BLaER1 (cell line): Measurements from ENCODE around the gene TLK1.
"Not testable (repeated sequence)": the region's sequence is repeated elsewhere in the genome, so short reads cannot be mapped to it uniquely, and the experiment has no call there.

Experiments
- H3K27ac ChIP-seq: shearing (Covaris generic); formaldehyde crosslinking; 2 replicates; pipeline ENCODE4 v1.8.1; 2022
- H3K27me3 ChIP-seq: shearing (Covaris generic); formaldehyde crosslinking; 2 replicates; pipeline ENCODE4 v1.8.1; 2022
- H3K36me3 ChIP-seq: shearing (Covaris generic); formaldehyde crosslinking; 2 replicates; pipeline ENCODE4 v1.8.1; 2022
- H3K4me1 ChIP-seq: shearing (Covaris generic); formaldehyde crosslinking; 2 replicates; pipeline ENCODE4 v1.8.1; 2022
- H3K4me2 ChIP-seq: shearing (Covaris generic); formaldehyde crosslinking; 2 replicates; pipeline ENCODE4 v1.8.1; 2022
- H3K4me3 ChIP-seq: shearing (Covaris generic); formaldehyde crosslinking; 2 replicates; pipeline ENCODE4 v1.8.1; 2022
- H3K9ac ChIP-seq: shearing (Covaris generic); formaldehyde crosslinking; 2 replicates; pipeline ENCODE4 v1.8.1; 2022
- H3K9me3 ChIP-seq: shearing (Covaris generic); formaldehyde crosslinking; 2 replicates; pipeline ENCODE4 v1.8.1; 2022
- H4K20me1 ChIP-seq: shearing (Covaris generic); formaldehyde crosslinking; 2 replicates; pipeline ENCODE4 v1.8.1; 2022
- Cebpa-rat ChIP-seq: shearing (Covaris generic); IDR thresholded peaks from 2 replicates; pipeline ENCODE4 v1.8.1; 2022

TLK1 gene

DNA sequence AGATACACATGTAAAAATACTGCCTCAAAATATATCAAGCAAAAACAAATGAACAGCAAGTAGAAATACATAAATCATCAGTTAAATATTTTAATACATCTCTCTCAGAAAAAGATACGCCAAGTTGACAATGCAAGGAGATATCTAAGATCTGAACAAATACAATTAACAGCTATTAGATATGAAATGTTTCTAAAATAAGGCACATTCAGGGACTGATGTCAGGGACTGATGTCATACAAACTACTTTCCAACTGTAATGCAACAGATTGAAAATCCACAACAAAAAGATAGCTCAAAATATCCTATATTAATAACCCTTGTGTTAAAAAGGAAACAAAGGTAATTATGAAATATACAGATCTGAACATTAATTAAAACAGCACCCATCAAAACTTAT, 51.7 kb downstream of the TLK1 start:
- peaks cover 8% of the 10 kb centered on the region; the same call in 1 of the 2 replicates for H3K9me3 ChIP-seq
- peaks cover 80% of the 10 kb centered on the region for H4K20me1 ChIP-seq
- TF ChIP-seq Cebpa-rat = no peak
- H3K9ac ChIP-seq = no peak overlapping the region
- H3K27ac ChIP-seq = no peak overlapping the region
- H3K4me1 ChIP-seq = no peaks in the 10 kb centered on the region
- no peaks in the 10 kb centered on the region for H3K27me3 ChIP-seq
- H3K4me2 ChIP-seq = no peak overlapping the region
- H3K4me3 ChIP-seq = no peak overlapping the region
- peaks cover 44% of the 10 kb centered on the region for H3K36me3 ChIP-seq

DNA sequence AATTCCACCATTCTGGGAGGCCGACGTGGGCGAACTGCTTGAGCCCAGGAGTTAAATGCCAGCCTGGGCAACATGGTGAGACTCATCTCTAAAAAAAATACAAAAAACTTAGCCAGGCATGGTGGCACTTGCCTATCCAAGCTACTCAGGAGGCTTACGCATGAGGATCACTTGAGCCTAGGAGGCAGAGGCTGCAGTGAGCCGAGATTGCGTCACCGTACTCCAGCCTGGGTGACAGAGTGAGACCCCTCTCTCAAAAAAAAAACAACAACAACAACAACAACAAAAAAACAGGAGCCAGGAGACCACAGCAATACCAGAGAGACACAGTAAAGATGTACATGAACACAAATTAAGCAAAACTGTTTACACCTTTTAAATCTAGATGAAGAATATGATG, 52.9 kb downstream of the TLK1 start:
- peaks cover 39% of the 10 kb centered on the region for H3K36me3 ChIP-seq
- no peak overlapping the region for H3K4me3 ChIP-seq
- H3K9ac ChIP-seq = no peak overlapping the region
- H3K9me3 ChIP-seq = peaks cover 8% of the 10 kb centered on the region; the same call in 1 of the 2 replicates
- H3K4me1 ChIP-seq = no peaks in the 10 kb centered on the region
- TF ChIP-seq Cebpa-rat = no peak
- no peak overlapping the region for H3K4me2 ChIP-seq
- H3K27me3 ChIP-seq = no peaks in the 10 kb centered on the region
- H3K27ac ChIP-seq = no peak overlapping the region
- H4K20me1 ChIP-seq = peaks cover 92% of the 10 kb centered on the region

DNA sequence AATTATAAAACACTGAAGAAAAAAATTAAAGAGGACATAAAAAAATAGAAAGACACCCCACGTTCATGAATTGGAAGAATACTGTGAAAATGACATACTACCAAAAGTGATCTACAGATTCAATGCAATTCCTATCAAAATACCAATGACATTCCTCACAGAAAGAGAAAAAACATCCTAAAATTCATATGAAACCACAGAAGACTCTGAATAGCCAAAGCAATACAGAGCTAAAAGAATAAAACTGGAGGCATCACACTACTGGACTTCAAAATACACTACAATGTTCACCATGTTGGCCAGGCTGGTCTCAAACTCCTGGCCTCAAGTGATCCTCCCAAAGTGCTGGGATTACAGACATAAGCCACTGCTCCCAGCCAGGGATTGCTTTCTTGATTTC, 56.3 kb downstream of the TLK1 start:
- H3K4me1 ChIP-seq = no peaks in the 10 kb centered on the region

DNA sequence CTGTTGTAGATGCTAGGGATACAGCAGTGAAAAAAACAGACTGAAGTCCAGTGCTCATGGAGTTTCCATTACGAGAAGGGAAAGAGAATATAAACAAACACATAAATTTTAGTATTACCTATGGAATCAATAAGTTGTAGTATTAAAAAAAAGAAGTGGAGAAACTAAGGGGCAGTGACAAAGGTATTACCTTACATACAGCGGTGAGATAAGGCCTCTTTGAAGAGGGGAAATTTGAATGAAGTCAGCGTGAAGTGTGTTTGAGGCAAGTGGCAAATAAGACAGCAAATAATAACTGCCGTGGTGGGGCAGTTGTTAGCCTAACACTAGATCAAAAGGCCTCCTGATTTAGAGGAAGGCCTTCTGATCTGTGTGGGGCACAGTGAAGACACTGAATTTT, 57.9 kb downstream of the TLK1 start:
- no peak for TF ChIP-seq Cebpa-rat
- peaks cover 50% of the 10 kb centered on the region for H4K20me1 ChIP-seq
- no peak overlapping the region for H3K27ac ChIP-seq
- H3K4me3 ChIP-seq = no peak overlapping the region
- H3K36me3 ChIP-seq = peaks cover 45% of the 10 kb centered on the region
- no peaks in the 10 kb centered on the region for H3K4me1 ChIP-seq
- 0 out of 2 replicates have a peak, but pooled peaks cover 3% of the 10 kb centered on the region for H3K27me3 ChIP-seq
- H3K9ac ChIP-seq = no peak overlapping the region
- no peak overlapping the region for H3K4me2 ChIP-seq
- peaks cover 33% of the 10 kb centered on the region for H3K9me3 ChIP-seq

More for the DNA sequence above, 56.3 kb downstream of the TLK1 start:
- 0 out of 2 replicates have a peak, but pooled peaks cover 3% of the 10 kb centered on the region for H3K27me3 ChIP-seq
- H3K27ac ChIP-seq = no peak overlapping the region
- peaks cover 20% of the 10 kb centered on the region for H3K9me3 ChIP-seq
- H3K36me3 ChIP-seq = peaks cover 42% of the 10 kb centered on the region
- no peak overlapping the region for H3K4me2 ChIP-seq
- TF ChIP-seq Cebpa-rat = no peak
- H3K4me3 ChIP-seq = no peak overlapping the region
- peaks cover 64% of the 10 kb centered on the region for H4K20me1 ChIP-seq
- no peak overlapping the region for H3K9ac ChIP-seq

DNA sequence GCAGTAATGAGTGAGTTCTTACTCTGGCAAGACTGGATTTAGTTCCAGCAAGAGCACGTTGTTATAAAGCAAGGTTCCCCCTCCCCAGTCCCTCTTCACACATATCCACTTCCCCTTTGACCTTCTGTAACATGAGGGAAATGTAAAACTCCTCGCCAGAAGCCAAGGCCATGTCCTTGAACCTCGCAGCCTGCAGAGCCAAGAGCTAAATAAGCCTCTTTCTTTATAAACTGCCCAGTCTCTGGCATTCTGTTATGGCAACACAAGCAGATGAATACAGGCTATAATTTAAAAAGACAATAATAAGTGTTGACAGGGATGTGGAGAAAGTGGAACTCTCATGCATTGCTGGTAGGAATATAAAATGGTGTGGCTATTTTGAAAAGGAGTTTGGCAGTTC, 60.3 kb downstream of the TLK1 start:
- Histone ChIP-seq H3K4me3 (no peak overlapping the region), H4K20me1 (peaks cover 49% of the 10 kb centered on the region), H3K36me3 (peaks cover 46% of the 10 kb centered on the region)

DNA sequence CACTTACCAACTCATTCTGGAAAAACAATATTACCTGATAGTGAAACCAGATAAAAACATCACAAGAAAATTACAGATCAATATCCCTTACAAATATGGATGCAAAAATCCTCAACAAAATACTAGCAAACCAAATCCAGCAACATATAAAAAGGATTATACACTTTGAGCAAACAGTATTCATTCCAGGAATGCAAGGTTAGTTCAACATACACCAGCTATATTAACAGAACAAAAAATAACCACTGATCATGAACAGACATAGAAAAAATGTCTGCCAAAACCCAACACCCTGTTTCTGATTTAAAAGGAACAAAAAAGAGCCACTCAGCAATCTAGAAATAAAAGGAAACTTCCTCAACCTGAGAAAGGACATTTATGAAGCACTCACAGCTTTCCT, 62.1 kb downstream of the TLK1 start:
- Histone ChIP-seq H4K20me1 (peaks cover 46% of the 10 kb centered on the region), H3K27ac (no peak overlapping the region), H3K27me3 (0 out of 2 replicates have a peak, but pooled peaks cover 3% of the 10 kb centered on the region), H3K9me3 (peaks cover 54% of the 10 kb centered on the region), H3K9ac (no peak overlapping the region), H3K36me3 (peaks cover 43% of the 10 kb centered on the region), H3K4me2 (no peak overlapping the region), H3K4me3 (no peak overlapping the region), H3K4me1 (no peaks in the 10 kb centered on the region)
- TF ChIP-seq Cebpa-rat = no peak

More for the DNA sequence above, 60.3 kb downstream of the TLK1 start:
- H3K27me3 ChIP-seq = 0 out of 2 replicates have a peak, but pooled peaks cover 3% of the 10 kb centered on the region
- H3K4me1 ChIP-seq = no peaks in the 10 kb centered on the region
- no peak for TF ChIP-seq Cebpa-rat
- no peak overlapping the region for H3K4me2 ChIP-seq
- H3K9me3 ChIP-seq = peaks cover 54% of the 10 kb centered on the region
- H3K27ac ChIP-seq = no peak overlapping the region
- H3K9ac ChIP-seq = no peak overlapping the region

DNA sequence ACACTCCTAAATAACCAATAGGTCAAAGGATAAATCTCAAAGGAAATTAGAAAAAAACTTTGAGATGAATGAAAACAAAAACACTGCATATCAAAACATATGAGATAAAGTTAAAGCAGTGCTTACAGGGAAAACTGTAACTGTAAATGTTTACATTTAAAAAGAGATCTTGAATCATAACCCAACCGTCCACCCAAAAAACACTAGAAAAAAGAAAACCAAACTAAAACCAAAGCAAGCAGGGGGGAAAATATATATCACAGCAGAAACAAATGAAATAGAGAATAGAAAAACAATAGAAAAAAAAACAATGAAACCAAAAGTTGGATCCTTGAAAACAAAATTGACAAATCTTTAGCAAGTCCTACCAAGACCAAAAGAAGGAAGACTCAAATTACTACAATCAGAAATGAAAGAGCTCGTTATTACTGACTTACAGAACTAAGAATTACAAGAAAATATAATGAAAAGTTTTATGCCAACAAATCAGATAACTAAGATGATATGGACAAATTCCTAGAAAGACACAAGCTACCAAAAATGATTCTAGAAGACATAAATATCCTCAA, 65.6 kb downstream of the TLK1 start:
- Histone ChIP-seq H3K4me3 (no peak overlapping the region), H3K27ac (no peak overlapping the region), H3K27me3 (0 out of 2 replicates have a peak, but pooled peaks cover under 1% of the 10 kb centered on the region), H4K20me1 (peaks cover 67% of the 10 kb centered on the region), H3K36me3 (peaks cover 45% of the 10 kb centered on the region), H3K9ac (no peak overlapping the region), H3K4me1 (no peaks in the 10 kb centered on the region), H3K4me2 (no peak overlapping the region), H3K9me3 (peaks cover 42% of the 10 kb centered on the region)
- TF ChIP-seq Cebpa-rat = no peak

DNA sequence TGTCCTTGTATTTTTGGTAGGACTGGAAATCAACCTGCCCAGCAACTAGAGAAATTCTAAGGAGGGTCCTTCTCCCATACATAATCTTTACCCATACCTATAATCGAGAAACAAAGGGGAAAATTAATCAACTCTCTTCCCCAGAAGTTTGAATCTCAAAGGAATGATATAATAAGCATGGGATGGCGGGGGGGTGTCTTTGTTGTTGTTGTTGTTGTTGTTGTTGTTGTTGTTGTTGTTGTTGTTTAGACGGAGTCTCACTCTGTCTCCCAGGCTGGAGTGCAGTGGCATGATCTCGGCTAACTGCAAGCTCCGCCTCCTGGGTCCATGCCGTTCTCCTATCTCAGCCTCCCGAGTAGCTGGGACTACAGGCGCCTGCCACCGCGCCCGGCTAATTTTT, 69.2 kb downstream of the TLK1 start:
- H3K9me3 ChIP-seq, H3K9ac ChIP-seq, H3K4me2 ChIP-seq, H3K4me3 ChIP-seq, H3K4me1 ChIP-seq, H3K27me3 ChIP-seq, H3K27ac ChIP-seq: not testable (repeated sequence)
- H3K36me3 ChIP-seq = peaks cover 39% of the 10 kb centered on the region
- H4K20me1 ChIP-seq = peaks cover 90% of the 10 kb centered on the region

DNA sequence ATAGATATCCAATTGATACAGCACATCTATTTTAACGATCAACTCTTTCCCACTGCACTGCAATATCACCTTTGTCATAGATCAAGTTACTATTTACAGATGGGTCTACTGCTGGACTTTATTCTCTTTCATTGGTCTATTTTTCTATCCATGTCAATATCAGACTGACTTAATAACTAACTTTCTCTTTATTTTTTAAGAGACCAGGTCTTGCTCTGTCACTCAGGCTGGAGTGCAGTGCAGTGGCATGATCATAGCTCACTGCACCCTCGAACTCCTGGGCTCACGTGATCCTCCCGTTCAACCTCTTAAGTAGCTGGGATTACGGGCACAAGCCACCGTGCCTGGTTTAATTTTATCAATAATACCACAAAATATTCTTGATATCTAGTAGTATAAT, 71.2 kb downstream of the TLK1 start:
- Histone ChIP-seq H3K36me3 (peaks cover 30% of the 10 kb centered on the region), H3K4me3 (no peak overlapping the region), H3K27ac (no peak overlapping the region), H3K27me3 (no peaks in the 10 kb centered on the region), H3K4me1 (peaks cover 6% of the 10 kb centered on the region; the same call in 1 of the 2 replicates), H3K9ac (no peak overlapping the region), H4K20me1 (peaks cover 95% of the 10 kb centered on the region), H3K4me2 (no peak overlapping the region), H3K9me3 (no peaks in the 10 kb centered on the region)
- no peak for TF ChIP-seq Cebpa-rat

DNA sequence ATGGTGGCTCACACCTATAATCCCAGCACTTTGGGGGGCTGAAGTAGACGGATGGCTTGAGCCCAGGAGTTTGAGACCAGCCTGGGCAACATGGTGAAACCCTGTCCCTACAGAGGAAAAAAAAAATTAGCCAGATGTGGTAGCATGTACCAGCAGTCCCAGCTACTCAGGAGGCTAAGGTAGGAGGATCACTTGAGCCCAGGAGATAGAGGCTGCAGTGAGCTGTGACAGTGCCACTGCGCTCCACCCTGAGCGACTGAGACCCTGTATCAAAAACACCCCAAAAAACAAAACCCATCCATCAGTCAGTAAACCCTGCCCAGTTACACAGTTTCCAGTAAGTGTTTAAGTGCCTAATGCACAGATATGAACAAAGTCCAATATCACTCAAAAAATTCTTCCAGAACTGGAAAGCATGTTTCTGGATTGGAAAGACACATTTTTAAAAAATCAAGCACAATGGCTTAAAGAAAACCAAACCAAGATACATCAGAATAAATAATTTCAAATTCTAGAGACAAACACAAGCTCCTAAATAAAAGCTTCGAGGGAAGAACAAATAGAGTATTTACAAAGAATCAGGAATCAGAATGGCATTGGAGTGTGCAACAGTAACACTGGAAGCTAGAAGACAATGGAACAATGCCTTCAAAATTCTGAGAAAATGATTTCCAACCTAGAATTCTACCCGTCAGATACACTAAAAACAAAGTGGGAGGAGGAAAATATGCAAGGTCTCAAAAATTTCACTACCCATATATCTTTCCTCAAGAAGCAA, 72.4 kb downstream of the TLK1 start:
- Histone ChIP-seq H3K4me1 (peaks cover 6% of the 10 kb centered on the region; the same call in 1 of the 2 replicates), H3K36me3 (peaks cover 30% of the 10 kb centered on the region), H3K9ac (no peak overlapping the region), H4K20me1 (peaks cover 95% of the 10 kb centered on the region), H3K27ac (no peak overlapping the region), H3K9me3 (no peaks in the 10 kb centered on the region), H3K4me3 (no peak overlapping the region), H3K27me3 (no peaks in the 10 kb centered on the region), H3K4me2 (no peak overlapping the region)
- TF ChIP-seq Cebpa-rat = no peak
